SJCRH30 (cell line): ENCODE data around the gene ZFP1. TPM values are rescaled to one million over a fixed set of nuclear protein-coding genes. Genes with fewer than 3 reads are reported as not detected.

Source experiments
- DNase-seq, 2 experiments: peaks; one replicate each; pipeline ENCODE4 v3.0.0-alpha.2; 2015 to 2020
- H3K27ac ChIP-seq: fragments of 250-450 bp; sonication (Bioruptor Pico); 2 replicates; pipeline ENCODE4 v1.5.1; 2020; ENCODE audit warnings: mild to moderate bottlenecking, moderate library complexity
- H3K27me3 ChIP-seq: fragments of 250-450 bp; sonication (Bioruptor Pico); 2 replicates; pipeline ENCODE4 v1.5.1; 2020; ENCODE audit warnings: mild to moderate bottlenecking, moderate library complexity
- H3K36me3 ChIP-seq: fragments of 250-450 bp; sonication (Bioruptor Pico); 2 replicates; pipeline ENCODE4 v1.5.1; 2020; ENCODE audit warnings: mild to moderate bottlenecking, moderate library complexity
- H3K4me1 ChIP-seq: fragments of 250-450 bp; sonication (Bioruptor Pico); 2 replicates; pipeline ENCODE4 v1.5.1; 2020; ENCODE audit warnings: mild to moderate bottlenecking, moderate library complexity
- H3K4me3 ChIP-seq: fragments of 250-450 bp; sonication (Bioruptor Pico); 2 replicates; pipeline ENCODE4 v1.5.1; 2020; ENCODE audit warnings: mild to moderate bottlenecking, moderate library complexity
- H3K9me3 ChIP-seq: fragments of 250-450 bp; sonication (Bioruptor Pico); replicated peaks from 2 replicates; pipeline ENCODE4 v1.5.1; 2020; ENCODE audit warnings: mild to moderate bottlenecking, moderate library complexity
- total RNA-seq: library from RNA; depleted of rRNA; stranded (reverse); fragments of >200 nt; shearing (Covaris generic); gene quantifications from 2 replicates; pipeline ENCODE4 v1.2.3, GENCODE V29; 2014

ZFP1 gene
- total RNA-seq, 1 experiment from 2014 or later, result 10.9 TPM

DNA sequence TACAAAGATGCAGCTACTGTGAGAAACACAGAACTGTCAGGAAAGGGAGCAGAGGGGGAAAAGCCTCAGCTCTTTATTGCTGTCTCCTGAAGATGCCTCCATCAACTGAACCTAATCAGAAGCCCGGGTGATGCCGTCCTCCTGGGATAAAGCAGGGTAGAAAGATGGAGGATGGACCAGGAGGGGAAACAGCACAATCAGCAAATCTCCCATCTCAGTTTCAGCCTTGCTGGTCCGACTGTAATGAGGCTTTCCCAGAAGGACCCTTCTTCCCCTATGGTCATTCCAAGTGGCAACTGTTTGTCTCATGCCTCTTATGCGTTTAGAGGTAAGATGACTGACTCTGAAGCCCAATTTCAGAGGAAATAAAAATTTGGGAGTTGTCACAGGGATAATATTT lies 24.3 kb downstream of the ZFP1 start:
- peaks cover 8% of the 10 kb centered on the region for H3K9me3 ChIP-seq
- H3K4me3 ChIP-seq, result no peak overlapping the region
- no peak overlapping the region for H3K27ac ChIP-seq
- H3K4me1 ChIP-seq, result no peaks in the 10 kb centered on the region
- peaks cover 17% of the 10 kb centered on the region; the same call in 1 of the 2 replicates for H3K36me3 ChIP-seq
- DNase-seq, result no peak
- no peaks in the 10 kb centered on the region for H3K27me3 ChIP-seq

- H3K27me3 ChIP-seq, result no peaks in the 10 kb centered on the region
- no peak overlapping the region for H3K27ac ChIP-seq
- DNase-seq, result no peak
- no peak overlapping the region for H3K4me3 ChIP-seq
- H3K9me3 ChIP-seq, result no peaks in the 10 kb centered on the region; the same call in 1 of the 2 replicates
- peaks cover 6% of the 10 kb centered on the region; the same call in 1 of the 2 replicates for H3K36me3 ChIP-seq
- H3K4me1 ChIP-seq, result no peaks in the 10 kb centered on the region
Observed at GRCh38 chr16:75175074-75175473, 26.8 kb downstream of the ZFP1 start.

- Histone ChIP-seq H3K36me3 (no peaks in the 10 kb centered on the region), H3K4me3 (no peak overlapping the region), H3K4me1 (no peaks in the 10 kb centered on the region), H3K27ac (no peak overlapping the region), H3K9me3 (no peaks in the 10 kb centered on the region), H3K27me3 (no peaks in the 10 kb centered on the region)
- no peak for DNase-seq
Observed at GRCh38 chr16:75176926-75177325, 28.6 kb downstream of the ZFP1 start.

DNA sequence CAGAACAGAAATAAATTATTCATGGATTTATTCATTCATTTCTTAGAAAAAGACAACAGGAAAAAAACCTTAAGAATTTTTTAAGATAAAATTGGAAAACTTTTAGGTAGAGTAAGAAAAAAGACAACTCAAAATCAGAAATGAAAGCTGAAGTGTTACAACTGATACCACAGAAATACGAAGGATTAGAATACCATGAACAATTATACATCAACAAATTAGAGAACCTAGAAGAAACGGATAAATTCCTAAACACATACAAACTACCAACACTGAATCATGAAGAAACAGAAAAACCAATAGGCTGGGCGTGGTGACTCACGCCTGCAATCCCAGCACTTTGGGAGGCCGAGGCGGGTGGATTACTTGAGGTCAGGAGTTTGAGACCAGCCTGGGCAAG lies 30.9 kb downstream of the ZFP1 start:
- Histone ChIP-seq H3K4me3 (no peak overlapping the region), H3K36me3 (no peaks in the 10 kb centered on the region), H3K4me1 (no peaks in the 10 kb centered on the region), H3K27me3 (no peaks in the 10 kb centered on the region), H3K27ac (no peak overlapping the region), H3K9me3 (no peaks in the 10 kb centered on the region)
- DNase-seq, result no peak

DNA sequence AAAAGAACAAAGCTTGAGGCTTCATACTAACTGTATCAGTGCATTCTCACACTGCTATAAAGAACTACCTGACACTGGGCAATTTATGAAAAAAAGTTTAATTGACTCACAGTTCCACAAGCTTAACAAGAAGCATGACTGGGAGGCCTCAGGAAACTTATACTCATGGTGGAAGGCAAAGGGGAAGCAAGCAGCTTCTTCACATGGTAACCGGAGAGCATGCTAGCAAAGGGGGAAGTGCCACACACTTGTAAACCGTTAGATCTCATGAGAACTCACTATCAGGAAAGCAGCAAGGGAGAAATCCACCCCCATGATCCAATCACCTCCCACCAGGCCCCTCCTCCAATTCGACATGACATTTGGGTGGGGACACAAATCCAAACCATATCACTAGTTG lies 33.3 kb downstream of the ZFP1 start:
- H3K36me3 ChIP-seq, result no peaks in the 10 kb centered on the region
- no peaks in the 10 kb centered on the region for H3K9me3 ChIP-seq
- DNase-seq, result no peak
- H3K4me1 ChIP-seq, result no peaks in the 10 kb centered on the region
- H3K27me3 ChIP-seq, result no peaks in the 10 kb centered on the region
- no peak overlapping the region for H3K4me3 ChIP-seq
- no peak overlapping the region for H3K27ac ChIP-seq

GRCh38 chr16:75188832-75189477 lies 40.6 kb downstream of the ZFP1 start:
- Histone ChIP-seq H3K4me1 (no peaks in the 10 kb centered on the region), H3K4me3 (no peak overlapping the region), H3K27ac (no peak overlapping the region), H3K27me3 (no peaks in the 10 kb centered on the region), H3K36me3 (no peaks in the 10 kb centered on the region), H3K9me3 (no peaks in the 10 kb centered on the region)
- DNase-seq, result no peak

DNA sequence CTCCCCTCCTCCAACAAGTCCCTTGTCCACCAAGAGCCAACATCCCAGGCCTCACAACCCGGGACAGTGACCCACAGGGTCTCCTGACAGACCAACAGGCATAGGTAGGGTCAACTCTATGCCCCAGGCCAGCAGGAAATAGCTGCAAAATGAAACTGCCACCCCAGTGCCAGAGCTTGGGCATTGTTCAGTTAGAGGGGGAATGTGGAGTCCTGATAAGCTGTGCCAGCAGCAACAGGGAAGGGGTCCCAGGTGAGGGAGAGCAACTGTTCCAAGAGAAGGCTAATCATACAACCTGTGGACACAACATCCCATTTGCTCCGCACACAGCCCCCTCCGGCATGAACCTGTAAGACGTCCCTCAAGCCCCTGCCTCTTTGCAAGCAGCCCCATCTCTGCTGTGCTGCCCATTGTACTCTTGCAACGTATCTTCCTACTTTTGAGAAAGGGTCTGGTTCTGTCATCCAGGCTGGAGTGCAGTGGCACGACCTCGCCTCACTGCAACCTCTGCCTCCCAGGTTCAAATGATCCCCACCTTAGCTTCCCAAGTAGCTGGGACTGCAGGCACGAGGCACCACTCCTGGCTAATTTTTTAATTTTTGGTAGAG lies 41.4 kb downstream of the ZFP1 start:
- no peak for DNase-seq
- H3K36me3 ChIP-seq, result no peaks in the 10 kb centered on the region
- no peak overlapping the region for H3K4me3 ChIP-seq
- no peaks in the 10 kb centered on the region for H3K4me1 ChIP-seq
- H3K27me3 ChIP-seq, result no peaks in the 10 kb centered on the region
- no peak overlapping the region for H3K27ac ChIP-seq
- H3K9me3 ChIP-seq, result no peaks in the 10 kb centered on the region

GRCh38 chr16:75192606-75193264 lies 44.4 kb downstream of the ZFP1 start:
- DNase-seq, result no peak
- Histone ChIP-seq H3K27me3 (no peaks in the 10 kb centered on the region), H3K4me3 (no peak overlapping the region)

DNA sequence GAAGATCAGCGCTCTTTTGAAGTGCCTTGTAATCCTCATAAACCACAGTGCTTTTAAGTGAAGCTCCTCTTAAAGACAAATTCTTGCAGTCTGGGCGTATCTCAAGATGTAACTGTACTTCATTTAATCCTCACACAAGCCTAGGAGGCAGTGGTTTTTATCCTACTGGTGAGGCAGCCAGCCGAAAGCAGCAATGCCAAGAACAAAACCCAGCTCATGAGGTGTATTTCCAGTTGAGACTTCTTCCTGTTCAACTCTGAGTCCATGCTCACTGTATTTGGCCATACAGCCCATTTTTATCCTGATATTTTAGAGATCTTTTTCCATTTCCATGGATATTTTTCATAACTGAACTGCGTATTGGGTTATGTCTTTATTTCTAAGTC lies 44.9 kb downstream of the ZFP1 start:
- no peaks in the 10 kb centered on the region for H3K27me3 ChIP-seq
- H3K27ac ChIP-seq, result no peak overlapping the region
- no peaks in the 10 kb centered on the region for H3K36me3 ChIP-seq
- DNase-seq, result no peak
- H3K9me3 ChIP-seq, result no peaks in the 10 kb centered on the region
- no peaks in the 10 kb centered on the region for H3K4me1 ChIP-seq
- H3K4me3 ChIP-seq, result no peak overlapping the region

More at GRCh38 chr16:75192606-75193264, 44.4 kb downstream of the ZFP1 start:
- Histone ChIP-seq H3K9me3 (no peaks in the 10 kb centered on the region), H3K36me3 (no peaks in the 10 kb centered on the region), H3K27ac (no peak overlapping the region), H3K4me1 (no peaks in the 10 kb centered on the region)

GRCh38 chr16:75193730-75194444 lies 45.6 kb downstream of the ZFP1 start:
- no peaks in the 10 kb centered on the region for H3K9me3 ChIP-seq
- no peak overlapping the region for H3K27ac ChIP-seq
- no peak for DNase-seq
- no peaks in the 10 kb centered on the region for H3K4me1 ChIP-seq
- H3K4me3 ChIP-seq, result no peak overlapping the region
- H3K36me3 ChIP-seq, result no peaks in the 10 kb centered on the region
- no peaks in the 10 kb centered on the region for H3K27me3 ChIP-seq

DNA sequence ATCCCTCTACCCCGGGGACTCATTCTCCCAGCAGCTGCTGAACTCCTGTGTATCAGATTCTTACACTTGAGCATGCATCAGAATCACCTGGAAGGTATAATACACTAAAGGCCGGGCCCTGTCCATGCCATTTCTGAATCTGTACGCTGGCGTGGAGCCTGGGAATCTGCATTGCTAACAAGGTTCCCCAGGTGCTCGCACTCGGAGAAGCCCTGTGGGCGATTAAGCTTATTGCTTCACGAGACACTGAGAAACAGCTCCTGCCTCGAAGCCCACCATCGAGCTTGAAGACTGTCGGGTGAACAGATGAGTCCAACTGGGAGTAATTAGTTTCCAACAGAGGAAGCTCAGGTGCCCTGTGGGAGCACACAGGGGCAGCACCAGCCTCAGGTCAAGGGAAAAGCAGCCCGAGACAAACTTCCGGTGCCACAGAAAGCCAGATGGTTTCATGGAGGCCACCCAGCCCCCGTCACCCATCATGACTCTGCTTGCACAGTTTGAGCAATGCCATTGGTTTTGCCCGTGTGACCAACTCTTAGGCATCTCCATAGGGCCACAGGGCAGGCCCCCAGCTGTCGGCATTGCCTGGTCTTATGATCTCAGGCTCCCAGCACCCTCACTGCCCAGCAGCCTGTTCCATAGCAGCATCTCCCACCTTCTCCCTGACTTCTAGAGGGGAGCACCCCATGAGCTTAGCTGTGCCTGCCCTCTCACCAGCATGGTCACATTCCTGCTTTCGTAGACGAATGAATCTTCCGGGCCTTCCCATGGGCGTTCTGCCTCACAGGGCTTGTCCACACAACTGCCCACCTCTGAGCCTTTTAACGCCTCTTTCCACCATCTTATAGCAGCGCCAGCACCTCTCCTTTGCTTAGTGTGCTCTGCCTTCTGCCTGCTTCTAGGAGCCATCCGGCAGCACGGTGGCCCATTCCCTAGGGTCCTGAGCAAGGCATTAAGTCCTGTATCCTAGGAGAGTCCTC lies 47.8 kb downstream of the ZFP1 start:
- no peak overlapping the region for H3K27ac ChIP-seq
- H3K4me3 ChIP-seq, result no peak overlapping the region
- H3K36me3 ChIP-seq, result no peaks in the 10 kb centered on the region
- no peaks in the 10 kb centered on the region for H3K4me1 ChIP-seq
- no peak for DNase-seq
- H3K27me3 ChIP-seq, result no peaks in the 10 kb centered on the region
- H3K9me3 ChIP-seq, result no peaks in the 10 kb centered on the region

DNA sequence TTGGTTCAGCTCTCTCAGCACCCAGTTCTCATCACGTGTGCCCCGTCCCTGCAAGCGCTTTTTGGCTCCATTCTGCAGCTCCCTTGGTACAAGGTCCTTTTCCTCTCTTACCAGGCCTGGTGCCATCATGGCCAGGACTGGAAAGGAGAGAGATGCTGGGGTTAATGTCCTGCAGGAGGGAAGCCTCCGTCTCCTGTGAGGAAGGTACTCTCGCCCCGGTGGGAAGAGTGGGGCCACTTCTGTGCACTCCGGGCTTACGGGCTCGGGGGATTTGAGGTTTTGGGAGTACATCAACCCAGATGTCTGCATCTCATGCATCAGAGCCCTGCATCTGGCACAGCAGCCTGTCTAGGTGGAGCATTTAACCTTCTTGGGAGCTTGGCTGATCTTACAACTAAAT lies 48.5 kb downstream of the ZFP1 start:
- Histone ChIP-seq H3K36me3 (no peaks in the 10 kb centered on the region), H3K27me3 (no peaks in the 10 kb centered on the region), H3K4me3 (no peak overlapping the region), H3K27ac (no peak overlapping the region), H3K4me1 (no peaks in the 10 kb centered on the region), H3K9me3 (no peaks in the 10 kb centered on the region)
- no peak for DNase-seq

- Histone ChIP-seq H3K27me3 (no peaks in the 10 kb centered on the region), H3K4me3 (peak overlapping the region; percentile 34), H3K4me1 (no peaks in the 10 kb centered on the region), H3K36me3 (no peaks in the 10 kb centered on the region), H3K9me3 (no peaks in the 10 kb centered on the region), H3K27ac (no peak overlapping the region)
- DNase-seq, result peak in 1 of 2 experiments; percentile 25
Observed at GRCh38 chr16:75197522-75198134, 49.3 kb downstream of the ZFP1 start.

GRCh38 chr16:75198135-75198600 lies 49.8 kb downstream of the ZFP1 start:
- Histone ChIP-seq H3K27me3 (no peaks in the 10 kb centered on the region), H3K4me3 (peak overlapping the region; percentile 34), H3K9me3 (no peaks in the 10 kb centered on the region), H3K4me1 (no peaks in the 10 kb centered on the region), H3K27ac (no peak overlapping the region), H3K36me3 (no peaks in the 10 kb centered on the region)
- peak in 1 of 2 experiments; percentile 33 for DNase-seq
